Neuronal stem cell (in vitro differentiated cells): ENCODE data around the gene PTPN20.
A peak's percentile ranks its signal among the peaks of the same experiment; 100 is the strongest.

Source experiments
- DNase-seq: peaks from one replicate; pipeline ENCODE4 v3.0.0-alpha.2; 2013; ENCODE audit warnings: low spot score
- H2AFZ ChIP-seq: one replicate; pipeline ENCODE4 v1.6.1; 2013; ENCODE audit warnings: mild to moderate bottlenecking, low read length, inconsistent platforms
- H2AK5ac ChIP-seq: 2 replicates; pipeline ENCODE4 v1.6.1; 2013; ENCODE audit warnings: low read depth, mild to moderate bottlenecking, inconsistent platforms, low read length, moderate library complexity, mixed read lengths
- H2BK120ac ChIP-seq: 2 replicates; pipeline ENCODE4 v1.6.1; 2013; ENCODE audit warnings: low read depth, mild to moderate bottlenecking, inconsistent platforms, low read length, moderate library complexity, mixed read lengths
- H2BK12ac ChIP-seq: one replicate; pipeline ENCODE4 v1.6.1; 2013; ENCODE audit warnings: low read length, inconsistent platforms
- H2BK15ac ChIP-seq: 2 replicates; pipeline ENCODE4 v1.6.1; 2013; ENCODE audit warnings: mild to moderate bottlenecking, low read length, inconsistent platforms, mixed read lengths
- H2BK5ac ChIP-seq: one replicate; pipeline ENCODE4 v1.6.1; 2013; ENCODE audit warnings: inconsistent platforms, mild to moderate bottlenecking, low read length, moderate library complexity
- H3K14ac ChIP-seq: one replicate; pipeline ENCODE4 v1.6.1; 2013; ENCODE audit warnings: low read length, inconsistent platforms
- H3K18ac ChIP-seq: 2 replicates; pipeline ENCODE4 v1.6.1; 2013; ENCODE audit warnings: low read length, inconsistent platforms
- H3K23ac ChIP-seq: 2 replicates; pipeline ENCODE4 v1.6.1; 2013; ENCODE audit warnings: low read depth, mild to moderate bottlenecking, mixed read lengths, low read length, inconsistent platforms; ENCODE audit not compliant: poor library complexity
- H3K27ac ChIP-seq: replicated peaks from 3 replicates; pipeline ENCODE4 v1.5.1; 2013; ENCODE audit warnings: low read length, inconsistent platforms
- H3K27me3 ChIP-seq, 3 experiments: 2 replicates each; pipeline ENCODE4 v1.6.1; 2013; ENCODE audit warnings: low read length in 3 of 3, mild to moderate bottlenecking in 2 of 3, inconsistent platforms in 1 of 3, low read depth in 1 of 3, mixed read lengths in 1 of 3, moderate library complexity in 1 of 3; ENCODE audit not compliant: control insufficient read depth in 3 of 3, insufficient read depth in 3 of 3
- H3K36me3 ChIP-seq, 2 donors: replicated peaks in 1 of 2; 2 replicates each; pipeline ENCODE4 v1.6.1; 2013; ENCODE audit warnings: low read length in 2 of 2; ENCODE audit not compliant: control insufficient read depth in 2 of 2, insufficient read depth in 2 of 2
- H3K4ac ChIP-seq: 2 replicates; pipeline ENCODE4 v1.6.1; 2013; ENCODE audit warnings: inconsistent platforms, mild to moderate bottlenecking, low read length, moderate library complexity
- H3K4me1 ChIP-seq, 2 donors: 1 replicate in 1 of 2; 2 replicates in 1 of 2; pipeline ENCODE4 v1.6.1; 2013; ENCODE audit warnings: low read length in 2 of 2, low read depth in 1 of 2; ENCODE audit not compliant: control insufficient read depth in 2 of 2, insufficient read depth in 1 of 2
- H3K4me2 ChIP-seq: one replicate; pipeline ENCODE4 v1.6.1; 2013; ENCODE audit warnings: mild to moderate bottlenecking, low read length, inconsistent platforms; ENCODE audit not compliant: insufficient read depth, poor library complexity, severe bottlenecking
- H3K4me3 ChIP-seq, 2 donors: 2 replicates each; pipeline ENCODE4 v1.5.1; 2013; ENCODE audit warnings: low read length in 2 of 2, mild to moderate bottlenecking in 2 of 2, inconsistent platforms in 1 of 2, moderate library complexity in 1 of 2
- H3K79me1 ChIP-seq: one replicate; pipeline ENCODE4 v1.6.1; 2013; ENCODE audit warnings: low read depth, mild to moderate bottlenecking, inconsistent platforms, low read length, moderate library complexity
- H3K9ac ChIP-seq: one replicate; pipeline ENCODE4 v1.6.1; 2013; ENCODE audit warnings: mild to moderate bottlenecking, low read depth, low read length, inconsistent platforms; ENCODE audit not compliant: poor library complexity
- H3K9me3 ChIP-seq, 2 donors: replicated peaks in 1 of 2; 2 replicates each; pipeline versions ENCODE3 to v1.6.1; 2013; ENCODE audit warnings: low read length in 2 of 2, mild to moderate bottlenecking in 2 of 2, inconsistent platforms in 1 of 2, low read depth in 1 of 2, mixed read lengths in 1 of 2, moderate library complexity in 1 of 2; ENCODE audit not compliant: control insufficient read depth in 2 of 2, insufficient read depth in 1 of 2
- H4K8ac ChIP-seq: one replicate; pipeline ENCODE4 v1.6.1; 2013; ENCODE audit warnings: low read depth, mild to moderate bottlenecking, inconsistent platforms, low read length, moderate library complexity
- H4K91ac ChIP-seq: one replicate; pipeline ENCODE4 v1.6.1; 2013; ENCODE audit warnings: low read length, low read depth, mild to moderate bottlenecking, inconsistent platforms; ENCODE audit not compliant: poor library complexity
- WGBS, 2 donors: extraction: QIAGEN DNeasy Blood & Tissue Kit; methylation state at CpG; one replicate each; pipeline ENCODE4 v1.1.7; 2013; ENCODE audit warnings: missing lambda C conversion rate in 2 of 2, mixed read lengths in 1 of 2; ENCODE audit not compliant: insufficient read length in 2 of 2, insufficient replicate concordance in 1 of 2; ENCODE audit errors: extremely low coverage in 2 of 2; 5-methylcytosine and 5-hydroxymethylcytosine counted together

Gene PTPN20

GRCh38 chr10:47035819-47036337, 124.7 kb downstream of the PTPN20 start:
- H3K9ac ChIP-seq = no peak overlapping the region
- no CpG with 5 or more reads among the region's 4 CpGs for WGBS, 2 donors
- DNase-seq = no peak
- peaks cover 0 to 8% of the 10 kb centered on the region in 2 donors for H3K4me1 ChIP-seq
- H3K23ac ChIP-seq = no peak overlapping the region
- H2AFZ ChIP-seq = no peak overlapping the region
- no peak overlapping the region for H4K8ac ChIP-seq
- H3K14ac ChIP-seq = no peak overlapping the region
- H3K9me3 ChIP-seq = no peaks in the 10 kb centered on the region
- H2BK120ac ChIP-seq = no peak overlapping the region
- H3K4me2 ChIP-seq = no peak overlapping the region
- H3K4me3 ChIP-seq = no peak overlapping the region
- no peak overlapping the region for H4K91ac ChIP-seq
- H3K79me1 ChIP-seq = no peaks in the 10 kb centered on the region
- no peak overlapping the region for H2BK12ac ChIP-seq
- H2BK5ac ChIP-seq = peak overlapping the region; percentile 21
- no peak overlapping the region for H2BK15ac ChIP-seq
- no peak overlapping the region for H2AK5ac ChIP-seq
- no peak overlapping the region for H3K4ac ChIP-seq
- no peak overlapping the region for H3K27ac ChIP-seq
- H3K18ac ChIP-seq = no peak overlapping the region
- H3K27me3 ChIP-seq = peaks cover 0 to 17% (median 0%) of the 10 kb centered on the region in 3 experiments
- H3K36me3 ChIP-seq = no peaks in the 10 kb centered on the region

- Histone ChIP-seq H3K27ac (no peak overlapping the region), H4K91ac (no peak overlapping the region), H3K9me3 (no peaks in the 10 kb centered on the region), H3K27me3 (peaks cover 0 to 17% (median 0%) of the 10 kb centered on the region in 3 experiments), H3K79me1 (no peaks in the 10 kb centered on the region), H3K9ac (no peak overlapping the region), H2AFZ (no peak overlapping the region), H4K8ac (no peak overlapping the region), H2BK15ac (peak overlapping the region; percentile 39), H2BK5ac (peak overlapping the region; percentile 21), H3K23ac (no peak overlapping the region), H3K14ac (no peak overlapping the region), H3K18ac (no peak overlapping the region), H3K4me2 (no peak overlapping the region), H2AK5ac (no peak overlapping the region), H3K36me3 (no peaks in the 10 kb centered on the region), H2BK120ac (no peak overlapping the region), H2BK12ac (no peak overlapping the region), H3K4me3 (no peak overlapping the region), H3K4me1 (peaks cover 0 to 8% of the 10 kb centered on the region in 2 donors), H3K4ac (no peak overlapping the region)
- no CpG with 5 or more reads among the region's 7 CpGs for WGBS, 2 donors
- no peak for DNase-seq
These were observed 125.5 kb downstream of the PTPN20 start for GRCh38 chr10:47036771-47037170.

- Histone ChIP-seq H3K9me3 (no peaks in the 10 kb centered on the region), H3K4me1 (peaks cover 0 to 8% of the 10 kb centered on the region in 2 donors), H3K23ac (no peak overlapping the region), H3K27me3 (peaks cover 0 to 17% (median 0%) of the 10 kb centered on the region in 3 experiments), H3K4me2 (no peak overlapping the region), H3K36me3 (no peaks in the 10 kb centered on the region), H2AFZ (no peak overlapping the region), H3K18ac (no peak overlapping the region), H2BK12ac (no peak overlapping the region), H4K8ac (peak overlapping the region; percentile 92), H4K91ac (no peak overlapping the region), H3K9ac (no peak overlapping the region), H2BK5ac (no peak overlapping the region), H3K4ac (no peak overlapping the region), H2BK120ac (no peak overlapping the region), H3K79me1 (no peaks in the 10 kb centered on the region), H3K27ac (no peak overlapping the region), H2AK5ac (no peak overlapping the region), H2BK15ac (no peak overlapping the region), H3K4me3 (no peak overlapping the region), H3K14ac (peak overlapping the region; percentile 10)
- DNase-seq = no peak
- no CpG with 5 or more reads among the region's 10 CpGs for WGBS, 2 donors
These were observed 126.6 kb downstream of the PTPN20 start for GRCh38 chr10:47037654-47038425.

- Histone ChIP-seq H3K4me2 (no peak overlapping the region), H3K23ac (no peak overlapping the region), H2BK5ac (no peak overlapping the region), H3K18ac (no peak overlapping the region), H3K4ac (no peak overlapping the region), H3K36me3 (no peaks in the 10 kb centered on the region), H4K91ac (no peak overlapping the region), H3K4me1 (peaks cover 0 to 8% of the 10 kb centered on the region in 2 donors), H3K14ac (no peak overlapping the region), H2BK15ac (peak overlapping the region; percentile 25), H3K4me3 (no peak overlapping the region), H3K27me3 (peaks cover 0 to 17% (median 0%) of the 10 kb centered on the region in 3 experiments), H2AK5ac (no peak overlapping the region), H3K9me3 (no peaks in the 10 kb centered on the region), H3K27ac (no peak overlapping the region), H3K9ac (no peak overlapping the region), H3K79me1 (no peaks in the 10 kb centered on the region), H2AFZ (no peak overlapping the region), H2BK120ac (no peak overlapping the region), H4K8ac (no peak overlapping the region), H2BK12ac (no peak overlapping the region)
- no peak for DNase-seq
- no CpG with 5 or more reads among the region's 12 CpGs for WGBS, 2 donors
These were observed 127.8 kb downstream of the PTPN20 start for GRCh38 chr10:47038881-47039561.
